ENCODE data around the gene TMEM52. TPM values are rescaled to one million over a fixed set of nuclear protein-coding genes. Genes with fewer than 3 reads are reported as not detected.

TMEM52 gene
- total and polyA plus RNA-seq, 2 of the 8 experiments (the other 6 are each of a cell fraction or from before 2014, with no cell fraction given), result 14.6 to 30.2 TPM

- no peak for TF ChIP-seq SIRT6 (IDR thresholded peaks at IDR 0.05; ENCODE audit: low read length)
Observed at GRCh38 chr1:1903224-1903623, 15.9 kb downstream of the TMEM52 start (continued).

All from H1 (cell line).